Effector memory CD8-positive, alpha-beta T cell (primary cell): Measurements from ENCODE around the gene WASF2.

Source experiments
- ATAC-seq: fragments of 150-1000 bp; cut with Tn5 transposase; replicated peaks from 2 replicates; pipeline ENCODE4 v1.10.0; 2021; ENCODE audit warnings: mild to moderate bottlenecking, moderate library complexity
- DNase-seq, 3 experiments: peaks; one replicate each; pipeline ENCODE4 v3.0.0; 2021
- H3K27ac Mint-ChIP-seq, 2 donors: one replicate each; pipeline ENCODE4 v1.8.0; 2022; ENCODE audit warnings: mild to moderate bottlenecking in 2 of 2, mixed read lengths in 2 of 2, moderate library complexity in 2 of 2
- H3K27me3 Mint-ChIP-seq, 2 donors: one replicate each; pipeline ENCODE4 v1.8.0; 2022; ENCODE audit warnings: mixed read lengths in 2 of 2
- H3K36me3 Mint-ChIP-seq: one replicate; pipeline ENCODE4 v1.8.0; 2022; ENCODE audit warnings: mild to moderate bottlenecking, moderate library complexity, mixed read lengths; ENCODE audit not compliant: insufficient read depth
- H3K4me1 Mint-ChIP-seq, 2 donors: one replicate each; pipeline ENCODE4 v1.8.0; 2022; ENCODE audit warnings: low read depth in 2 of 2, mixed read lengths in 2 of 2
- H3K4me3 Mint-ChIP-seq, 2 donors: one replicate each; pipeline ENCODE4 v1.8.0; 2022; ENCODE audit warnings: mild to moderate bottlenecking in 2 of 2, mixed read lengths in 2 of 2, moderate library complexity in 2 of 2
- H3K9me3 Mint-ChIP-seq, 2 donors: one replicate each; pipeline ENCODE4 v1.8.0; 2022; ENCODE audit warnings: mixed read lengths in 2 of 2

The WASF2 gene

DNA sequence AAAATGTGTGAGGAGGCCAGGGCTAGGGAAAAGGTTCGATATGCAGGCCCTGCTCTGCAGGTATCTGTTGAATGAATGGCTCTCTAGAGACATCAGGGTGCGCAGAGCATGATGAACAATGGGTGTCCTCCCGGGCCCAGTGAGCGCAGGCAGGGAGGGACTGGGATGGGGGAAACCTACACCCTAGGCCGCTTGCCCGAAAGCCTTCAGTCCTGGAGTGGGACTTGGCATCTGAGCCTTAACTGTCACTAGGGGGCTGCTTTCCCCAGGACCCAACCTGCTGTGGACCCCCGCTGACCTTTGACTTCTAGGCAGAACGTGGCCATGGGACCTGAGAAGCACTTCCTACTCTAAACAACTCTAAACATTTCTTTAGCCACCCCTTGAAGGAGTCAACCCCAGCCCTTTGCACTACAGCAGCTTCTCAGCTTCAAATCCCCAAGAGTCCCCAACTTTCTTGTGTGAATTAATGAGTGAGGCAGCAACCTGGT is 122.8 kb downstream of the WASF2 start:
- H3K9me3 Mint-ChIP-seq: no peaks in the 10 kb centered on the region
- peak overlapping the region; percentile 66 to 80 for H3K4me3 Mint-ChIP-seq
- H3K27me3 Mint-ChIP-seq: no peaks in the 10 kb centered on the region
- peak overlapping the region in 1 of 2 donors; percentile 51 for H3K27ac Mint-ChIP-seq
- DNase-seq: no peak
- H3K36me3 Mint-ChIP-seq: peaks cover 8% of the 10 kb centered on the region
- peaks cover 13 to 29% of the 10 kb centered on the region in 2 donors for H3K4me1 Mint-ChIP-seq
- no peak for ATAC-seq

DNA sequence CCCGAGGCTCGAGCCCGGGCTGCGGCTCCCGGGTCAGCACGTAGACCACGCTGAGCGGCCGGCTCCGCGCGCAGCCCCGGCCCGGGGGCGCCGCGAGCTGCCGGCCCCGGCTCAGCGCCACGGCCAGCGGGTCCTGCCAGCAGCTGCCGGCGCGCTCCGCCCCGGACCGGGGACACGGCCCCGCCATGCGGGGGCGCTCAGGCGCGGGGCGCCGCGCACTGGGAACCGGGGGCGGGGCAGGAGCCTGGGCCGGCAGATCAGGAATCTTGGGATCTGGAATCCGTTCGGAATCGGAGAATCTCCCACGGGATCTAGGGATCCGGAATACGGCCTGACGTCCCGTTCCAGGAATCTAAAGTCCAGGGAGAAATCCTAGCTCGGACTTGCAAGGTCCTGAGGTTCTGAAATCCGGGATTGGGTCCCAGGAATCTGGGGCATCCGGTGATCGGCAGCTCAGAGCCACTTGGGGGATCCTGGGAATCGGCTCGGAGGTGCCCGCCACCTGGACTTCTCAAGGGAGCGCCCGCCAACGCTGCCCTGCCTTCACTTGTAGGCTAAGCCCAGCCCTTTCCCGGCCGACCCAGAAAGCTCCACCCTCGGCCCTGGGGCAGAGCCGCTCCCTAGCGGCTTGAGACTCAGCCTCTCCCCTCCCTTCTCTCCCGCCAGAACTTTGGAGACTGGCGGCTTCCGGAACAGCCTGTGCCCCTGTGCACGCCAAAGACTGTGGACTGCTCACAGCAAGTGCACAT is 123.4 kb downstream of the WASF2 start, which contains the start of gene MAP3K6:
Gene MAP3K6 (minus strand): TSS at position 551 of the 749 bp plus-strand sequence. CDS start 364 bp downstream, at position 187.
- H3K9me3 Mint-ChIP-seq: no peaks in the 10 kb centered on the region
- H3K36me3 Mint-ChIP-seq: peaks cover 8% of the 10 kb centered on the region
- peak; percentile 54 for ATAC-seq
- H3K4me3 Mint-ChIP-seq: peak within 1 kb of the TSS; percentile 90 to 91
- H3K27ac Mint-ChIP-seq: peak within 1 kb of the TSS in 1 of 2 donors; percentile 75
- H3K27me3 Mint-ChIP-seq: no peaks in the 10 kb centered on the region
- peak in 1 of 3 experiments; percentile 38 for DNase-seq
- peaks cover 13 to 29% of the 10 kb centered on the region in 2 donors for H3K4me1 Mint-ChIP-seq

DNA sequence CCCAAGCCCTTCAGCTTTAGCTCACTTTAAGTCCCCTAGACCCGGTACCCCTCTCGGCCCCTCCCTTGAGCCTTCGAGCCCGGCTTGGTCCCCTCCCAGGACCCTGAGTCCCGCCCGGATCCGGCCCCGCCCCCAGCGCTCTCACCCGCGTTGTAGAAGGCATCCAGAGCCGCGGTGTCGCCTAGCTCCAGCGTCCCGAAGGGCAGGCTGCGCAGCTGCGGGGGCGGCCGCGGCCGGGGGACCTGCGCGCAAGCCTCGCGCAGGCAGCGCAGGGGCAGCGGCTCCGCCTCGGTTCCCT is 123.9 kb downstream of the WASF2 start:
- H3K36me3 Mint-ChIP-seq: peaks cover 8% of the 10 kb centered on the region

DNA sequence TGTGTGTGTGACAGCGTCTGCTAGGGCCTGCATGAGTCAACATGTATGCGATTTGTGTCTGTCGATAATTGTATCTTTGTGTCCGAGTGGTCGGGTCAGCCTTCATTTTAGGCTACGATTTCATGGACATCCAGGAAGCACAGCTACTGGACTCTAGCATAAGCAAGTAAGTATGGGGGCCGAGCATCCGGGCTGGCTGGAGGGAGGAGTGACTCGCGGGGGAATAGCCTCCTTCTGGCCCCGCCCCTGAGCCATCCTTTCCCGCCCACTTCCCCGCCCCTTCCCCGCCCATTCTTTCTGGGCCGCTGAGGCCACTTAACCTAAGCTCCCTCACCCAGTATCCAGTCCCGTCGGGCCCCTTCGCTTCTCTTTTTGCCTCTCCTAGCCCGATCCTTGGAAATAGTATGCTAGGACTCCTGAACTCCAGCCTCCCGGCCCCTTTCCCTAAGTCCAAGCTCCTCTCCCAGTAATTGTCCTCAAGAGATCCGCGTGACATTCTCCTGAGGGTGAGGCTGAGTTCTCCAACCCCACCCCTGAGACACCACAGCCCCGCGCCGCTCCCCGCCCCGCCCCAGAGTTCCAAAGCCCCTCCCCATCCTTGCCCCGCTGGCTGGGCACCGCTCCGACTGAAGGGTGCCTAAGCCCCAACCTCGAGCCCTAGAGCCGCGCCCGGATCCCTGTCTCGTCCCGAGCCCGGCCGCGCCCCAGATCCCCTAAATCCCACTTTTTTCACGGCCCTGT is 124.4 kb downstream of the WASF2 start:
- peak overlapping the region; percentile 90 to 91 for H3K4me3 Mint-ChIP-seq
- DNase-seq (peak; percentile 46 to 64 (median 54)), ATAC-seq (peak; percentile 67)
- H3K4me1 Mint-ChIP-seq: peaks cover 13 to 32% of the 10 kb centered on the region in 2 donors
- no peaks in the 10 kb centered on the region for H3K9me3 Mint-ChIP-seq
- peaks cover 8% of the 10 kb centered on the region for H3K36me3 Mint-ChIP-seq
- H3K27ac Mint-ChIP-seq: peak overlapping the region in 1 of 2 donors; percentile 75
- H3K27me3 Mint-ChIP-seq: no peaks in the 10 kb centered on the region

More for the DNA sequence above, 123.9 kb downstream of the WASF2 start:
- Mint-ChIP-seq H3K4me1 (peaks cover 13 to 29% of the 10 kb centered on the region in 2 donors), H3K27me3 (no peaks in the 10 kb centered on the region), H3K4me3 (peak overlapping the region; percentile 90 to 91), H3K9me3 (no peaks in the 10 kb centered on the region), H3K27ac (peak overlapping the region in 1 of 2 donors; percentile 75)
- DNase-seq (peak; percentile 51 to 67 (median 53)), ATAC-seq (peak; percentile 69)

DNA sequence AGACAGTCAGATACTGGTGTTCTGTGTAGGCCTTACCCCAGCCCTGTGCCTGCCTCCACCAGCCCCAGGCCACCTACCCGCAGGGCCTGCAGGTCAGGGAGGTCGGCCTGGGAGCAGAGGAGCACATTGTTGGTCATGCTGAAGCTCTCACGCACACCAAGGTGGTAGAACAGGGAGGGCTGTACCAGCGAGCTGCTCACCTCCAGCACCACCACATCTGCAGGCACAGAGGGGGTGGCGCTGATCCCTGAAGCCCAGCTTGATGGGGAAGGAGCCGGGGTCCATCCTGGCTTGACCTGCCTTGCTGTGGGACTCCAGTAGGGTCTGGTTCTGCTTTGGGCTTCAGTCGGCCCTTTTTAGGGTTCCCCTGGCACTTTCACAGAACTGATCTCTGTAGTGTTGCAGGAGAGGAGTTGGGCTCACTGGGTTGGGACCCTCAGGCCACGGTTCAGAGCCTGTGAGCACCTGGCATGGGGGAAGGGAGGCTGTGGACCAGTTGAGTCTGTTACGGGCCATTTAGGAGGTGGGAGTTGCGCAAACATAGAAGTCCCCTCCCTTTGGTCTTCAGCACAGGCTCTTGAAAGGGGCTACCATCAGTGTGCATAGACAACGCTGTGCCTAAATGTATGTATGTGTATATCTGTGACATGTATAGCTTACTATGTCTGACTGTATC is 125.1 kb downstream of the WASF2 start:
- H3K27me3 Mint-ChIP-seq: no peaks in the 10 kb centered on the region
- no peak for DNase-seq
- peak overlapping the region; percentile 72 to 75 for H3K27ac Mint-ChIP-seq

DNA sequence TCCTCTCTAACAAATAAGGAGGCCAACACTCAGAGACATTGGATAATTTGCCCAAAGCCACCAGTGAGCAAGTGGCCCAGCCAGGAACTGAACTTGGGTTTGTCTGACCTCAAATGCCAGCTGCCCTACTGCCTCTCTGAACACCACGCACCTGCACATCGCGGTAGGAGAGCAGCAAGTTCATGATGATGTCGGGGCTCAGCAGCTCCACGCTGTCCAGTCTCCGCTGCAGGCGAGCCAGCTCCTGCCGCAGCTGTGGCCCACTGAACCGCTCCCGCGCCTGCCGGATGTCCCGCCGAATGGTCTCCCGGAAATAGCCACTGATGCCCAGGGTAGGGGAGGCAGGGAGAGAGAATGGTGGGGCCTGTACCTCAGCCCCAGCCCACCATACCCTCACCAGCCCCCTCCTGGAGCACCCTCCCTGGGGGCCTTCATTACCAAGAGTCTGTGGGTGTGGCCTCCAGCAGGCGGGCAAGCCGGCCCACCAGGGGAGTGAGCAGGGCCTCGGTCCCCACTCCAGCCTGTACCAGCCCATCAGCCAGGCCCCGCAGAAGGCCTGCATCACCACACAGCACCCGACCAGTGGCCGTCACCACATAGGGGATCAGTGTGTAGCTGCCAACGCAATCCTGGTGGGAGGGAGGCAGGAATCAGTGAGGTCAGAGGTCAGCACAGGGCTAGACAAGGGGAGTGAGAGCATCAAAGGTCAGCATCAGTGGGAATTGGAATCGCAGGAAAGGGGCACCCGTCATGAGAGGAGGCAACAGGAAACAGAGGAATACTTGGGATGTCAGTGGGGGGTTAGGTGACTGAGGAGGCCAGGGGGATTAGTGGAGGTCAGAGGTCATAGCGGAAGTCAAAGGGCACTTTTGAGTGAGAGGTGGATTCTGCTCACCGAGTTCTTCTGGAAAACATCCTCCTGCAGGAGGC is 125.9 kb downstream of the WASF2 start:
- H3K36me3 Mint-ChIP-seq: peaks cover 14% of the 10 kb centered on the region
- peak overlapping the region in 1 of 2 donors; percentile 72 for H3K27ac Mint-ChIP-seq
- no peaks in the 10 kb centered on the region for H3K9me3 Mint-ChIP-seq
- ATAC-seq (no peak), DNase-seq (no peak)
- no peaks in the 10 kb centered on the region for H3K27me3 Mint-ChIP-seq
- peaks cover 27 to 45% of the 10 kb centered on the region in 2 donors for H3K4me1 Mint-ChIP-seq
- peak overlapping the region; percentile 35 to 51 for H3K4me3 Mint-ChIP-seq

More for the DNA sequence above, 125.1 kb downstream of the WASF2 start:
- H3K4me3 Mint-ChIP-seq: peak overlapping the region; percentile 90 to 91
- peaks cover 11% of the 10 kb centered on the region for H3K36me3 Mint-ChIP-seq
- H3K9me3 Mint-ChIP-seq: no peaks in the 10 kb centered on the region
- ATAC-seq: no peak
- peaks cover 19 to 38% of the 10 kb centered on the region in 2 donors for H3K4me1 Mint-ChIP-seq

DNA sequence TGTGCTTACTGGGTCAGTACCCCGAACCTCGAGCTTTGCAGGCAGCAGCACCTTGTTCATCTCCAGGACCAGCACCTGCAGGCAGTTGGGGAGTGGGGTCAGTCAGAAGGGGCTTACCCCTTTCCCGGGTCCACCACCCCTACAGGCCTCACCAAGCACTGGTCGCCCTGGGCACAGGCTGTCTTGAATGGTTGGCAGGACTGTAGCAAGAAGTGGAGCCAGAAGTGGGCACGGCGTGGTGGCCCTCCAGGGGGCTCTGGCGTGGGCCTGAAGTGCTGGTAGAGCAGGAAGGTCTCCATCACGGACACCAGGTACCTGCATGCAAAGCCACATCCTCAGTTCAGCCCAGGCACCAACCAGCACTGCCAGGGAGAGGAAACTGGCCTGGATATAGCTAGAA is 128.4 kb downstream of the WASF2 start:
- Mint-ChIP-seq H3K4me3 (peak overlapping the region; percentile 65 to 84), H3K27me3 (no peaks in the 10 kb centered on the region), H3K4me1 (peaks cover 30 to 57% of the 10 kb centered on the region in 2 donors), H3K27ac (peak overlapping the region in 1 of 2 donors; percentile 41), H3K9me3 (no peaks in the 10 kb centered on the region), H3K36me3 (peaks cover 25% of the 10 kb centered on the region)
- DNase-seq: no peak
- no peak for ATAC-seq

DNA sequence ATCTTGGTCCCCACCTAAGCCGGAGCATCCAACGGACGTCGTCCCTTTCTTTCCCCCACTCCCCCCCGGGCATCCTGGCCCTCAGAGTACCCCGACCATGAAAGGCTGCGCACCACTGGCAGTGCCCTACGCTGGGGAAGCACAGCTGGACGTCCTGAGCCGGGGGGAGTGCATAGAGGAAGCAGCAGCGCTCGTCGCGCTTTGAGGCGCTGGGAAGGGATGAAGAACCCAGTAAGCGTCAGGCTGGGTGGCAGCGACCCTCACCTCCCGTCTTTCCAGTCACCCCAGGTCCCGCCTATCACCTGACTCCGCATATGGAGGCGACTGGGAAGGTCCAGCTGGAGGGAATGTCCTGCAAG is 128.9 kb downstream of the WASF2 start:
- peaks cover 25% of the 10 kb centered on the region for H3K36me3 Mint-ChIP-seq
- no peaks in the 10 kb centered on the region for H3K9me3 Mint-ChIP-seq
- DNase-seq: no peak
- peak overlapping the region; percentile 65 to 84 for H3K4me3 Mint-ChIP-seq
- H3K27ac Mint-ChIP-seq: no peak overlapping the region
- ATAC-seq: no peak
- peaks cover 30 to 62% of the 10 kb centered on the region in 2 donors for H3K4me1 Mint-ChIP-seq
- H3K27me3 Mint-ChIP-seq: no peaks in the 10 kb centered on the region

DNA sequence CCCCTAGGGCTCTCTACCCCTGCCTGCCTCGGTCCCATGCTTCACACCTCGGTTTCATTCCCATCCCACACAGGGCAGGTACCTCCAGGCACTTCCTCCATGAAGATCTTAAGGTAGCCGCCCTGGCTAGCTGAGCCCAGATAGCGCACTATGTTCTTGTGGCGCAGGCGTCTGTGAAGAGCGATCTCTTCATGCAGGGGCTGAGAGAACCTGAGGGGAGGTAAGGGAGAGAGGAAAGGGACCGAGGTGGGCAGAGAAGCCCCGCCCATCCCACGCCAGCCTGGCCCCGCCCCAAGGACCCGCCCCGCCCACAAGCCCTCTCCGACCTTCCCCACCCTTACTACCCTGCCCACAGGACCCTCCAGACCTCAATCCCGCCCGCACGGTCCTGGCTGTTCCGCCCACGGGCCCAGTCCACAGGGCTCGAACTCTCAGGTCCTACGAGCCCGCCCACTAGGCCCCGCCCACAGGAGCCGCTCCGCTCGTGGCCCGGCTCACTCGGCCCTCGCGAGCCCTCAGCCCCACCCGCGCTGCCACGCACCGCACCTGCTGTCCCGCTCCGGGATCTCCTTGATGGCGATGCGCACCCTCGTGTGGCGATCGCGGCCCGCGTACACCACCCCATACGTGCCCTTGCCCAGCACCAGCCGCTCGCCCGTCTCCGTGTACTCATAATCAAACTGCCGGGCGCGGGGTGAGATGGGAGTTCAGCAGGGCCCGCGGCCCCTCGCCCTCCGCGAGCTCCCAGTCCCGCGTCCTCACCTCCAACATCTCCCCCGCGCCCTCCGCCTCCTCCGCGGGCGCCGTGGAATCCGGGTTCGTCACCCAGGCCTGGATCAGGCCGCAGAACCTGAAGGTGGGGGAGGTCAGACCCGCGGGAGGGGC is 129.6 kb downstream of the WASF2 start:
- peak overlapping the region; percentile 65 to 84 for H3K4me3 Mint-ChIP-seq
- H3K27ac Mint-ChIP-seq: peak overlapping the region; percentile 57 to 74
- peaks cover 27 to 64% of the 10 kb centered on the region in 2 donors for H3K4me1 Mint-ChIP-seq
- H3K36me3 Mint-ChIP-seq: peaks cover 24% of the 10 kb centered on the region
- no peaks in the 10 kb centered on the region for H3K27me3 Mint-ChIP-seq
- no peaks in the 10 kb centered on the region for H3K9me3 Mint-ChIP-seq
- ATAC-seq: peak; percentile 15
- DNase-seq: peak in 2 of 3 experiments; percentile 44 to 45

DNA sequence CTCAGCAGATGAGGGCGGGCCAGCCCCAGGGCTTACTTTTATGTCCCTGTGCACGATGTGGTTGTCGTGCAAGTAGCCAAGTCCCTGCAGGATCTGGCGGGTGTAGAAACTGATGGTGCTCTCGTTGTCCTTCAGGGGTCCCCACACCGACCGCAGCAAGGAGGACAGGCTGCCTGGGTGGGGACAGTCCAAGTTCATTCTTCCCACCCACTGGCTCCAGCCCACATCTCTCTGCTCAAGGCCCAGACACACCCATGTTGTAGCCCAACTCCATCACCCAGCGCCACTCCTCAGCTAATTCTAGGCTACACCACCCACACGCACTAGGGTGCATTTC is 130.2 kb downstream of the WASF2 start:
- H3K27me3 Mint-ChIP-seq: no peaks in the 10 kb centered on the region
- H3K4me1 Mint-ChIP-seq: peaks cover 24 to 61% of the 10 kb centered on the region in 2 donors
- peak overlapping the region; percentile 65 to 84 for H3K4me3 Mint-ChIP-seq
- no peaks in the 10 kb centered on the region for H3K9me3 Mint-ChIP-seq
- ATAC-seq (no peak), DNase-seq (no peak)
- peaks cover 28% of the 10 kb centered on the region for H3K36me3 Mint-ChIP-seq
- peak overlapping the region in 1 of 2 donors; percentile 74 for H3K27ac Mint-ChIP-seq

DNA sequence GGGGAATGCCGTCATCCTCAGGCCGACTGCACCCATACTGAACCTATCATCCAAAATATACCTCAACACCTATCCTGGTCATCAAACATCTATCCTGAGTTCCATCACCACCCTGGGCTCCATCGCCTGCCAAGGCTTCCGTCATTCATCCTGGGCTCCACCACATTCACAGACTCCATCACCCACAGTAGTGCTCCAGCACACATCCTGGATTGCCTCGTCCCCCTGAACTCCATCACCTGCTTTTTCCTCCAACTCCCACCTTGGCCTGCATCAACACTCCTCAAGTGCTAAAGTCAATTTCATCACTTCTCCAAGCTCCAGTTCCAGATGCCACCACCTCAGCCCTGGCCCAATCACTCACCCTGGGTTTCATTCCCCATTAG is 131.0 kb downstream of the WASF2 start:
- Mint-ChIP-seq H3K27ac (no peak overlapping the region), H3K27me3 (no peaks in the 10 kb centered on the region), H3K9me3 (no peaks in the 10 kb centered on the region), H3K36me3 (peaks cover 28% of the 10 kb centered on the region), H3K4me1 (peaks cover 24 to 54% of the 10 kb centered on the region in 2 donors), H3K4me3 (peak overlapping the region; percentile 65 to 84)
- ATAC-seq (no peak), DNase-seq (no peak)
